Skeletal muscle satellite cell (primary cell): ENCODE data around the gene AP1S2.

ENCODE experiments used
- H3K27me3 ChIP-seq: 2 replicates; pipeline ENCODE4 v1.7.0; 2013; ENCODE audit warnings: low read length; ENCODE audit not compliant: control insufficient read depth, insufficient read depth
- H3K36me3 ChIP-seq: 2 replicates; pipeline ENCODE4 v1.7.0; 2013; ENCODE audit warnings: mild to moderate bottlenecking, control low read depth, low read length; ENCODE audit not compliant: insufficient read depth
- H3K4me1 ChIP-seq: 2 replicates; pipeline ENCODE4 v1.7.0; 2013; ENCODE audit warnings: low read length; ENCODE audit not compliant: control insufficient read depth, insufficient read depth
- H3K4me2 ChIP-seq: 2 replicates; pipeline ENCODE4 v1.7.0; 2013; ENCODE audit warnings: mild to moderate bottlenecking, low read length
- H3K4me3 ChIP-seq: 2 replicates; pipeline ENCODE4 v1.7.0; 2013; ENCODE audit warnings: low read length
- H3K9ac ChIP-seq: 2 replicates; pipeline ENCODE4 v1.7.0; 2013; ENCODE audit warnings: mild to moderate bottlenecking, low read depth, low read length, moderate library complexity
- H3K9me3 ChIP-seq: replicated peaks from 2 replicates; pipeline ENCODE4 v1.7.0; 2013; ENCODE audit warnings: mild to moderate bottlenecking, control low read depth, low read length

AP1S2 gene

GRCh38 chrX:15825936-15826335, 28.7 kb downstream of the AP1S2 start:
- Histone ChIP-seq H3K27me3 (no peaks in the 10 kb centered on the region), H3K4me1 (no peaks in the 10 kb centered on the region), H3K4me2 (no peak overlapping the region), H3K9ac (no peak overlapping the region), H3K36me3 (peaks cover 7% of the 10 kb centered on the region), H3K9me3 (no peaks in the 10 kb centered on the region), H3K4me3 (no peak overlapping the region)

- Histone ChIP-seq H3K4me3 (no peak overlapping the region), H3K4me1 (no peaks in the 10 kb centered on the region), H3K27me3 (no peaks in the 10 kb centered on the region), H3K9me3 (no peaks in the 10 kb centered on the region), H3K36me3 (peaks cover 16% of the 10 kb centered on the region), H3K9ac (no peak overlapping the region), H3K4me2 (no peak overlapping the region)
Measured at GRCh38 chrX:15822922-15823321, 31.7 kb downstream of the AP1S2 start.

GRCh38 chrX:15820106-15821073, 34.2 kb downstream of the AP1S2 start:
- no peaks in the 10 kb centered on the region for H3K27me3 ChIP-seq
- H3K4me2 ChIP-seq: no peak overlapping the region
- H3K4me3 ChIP-seq: no peak overlapping the region
- no peak overlapping the region for H3K9ac ChIP-seq
- no peaks in the 10 kb centered on the region for H3K9me3 ChIP-seq
- peaks cover 41% of the 10 kb centered on the region for H3K36me3 ChIP-seq
- H3K4me1 ChIP-seq: no peaks in the 10 kb centered on the region

- Histone ChIP-seq H3K4me1 (no peaks in the 10 kb centered on the region), H3K36me3 (peaks cover 42% of the 10 kb centered on the region), H3K9ac (no peak overlapping the region), H3K4me3 (no peak overlapping the region), H3K4me2 (no peak overlapping the region), H3K9me3 (no peaks in the 10 kb centered on the region), H3K27me3 (no peaks in the 10 kb centered on the region)
Measured at GRCh38 chrX:15816886-15817285, 37.7 kb downstream of the AP1S2 start.

- Histone ChIP-seq H3K4me1 (no peaks in the 10 kb centered on the region), H3K36me3 (peaks cover 42% of the 10 kb centered on the region), H3K4me2 (no peak overlapping the region), H3K9ac (no peak overlapping the region), H3K27me3 (no peaks in the 10 kb centered on the region), H3K4me3 (no peak overlapping the region), H3K9me3 (no peaks in the 10 kb centered on the region)
Measured at GRCh38 chrX:15816438-15816809, 38.2 kb downstream of the AP1S2 start.

- H3K36me3 ChIP-seq: peaks cover 45% of the 10 kb centered on the region
- H3K9ac ChIP-seq: no peak overlapping the region
- H3K4me3 ChIP-seq: no peak overlapping the region
- H3K27me3 ChIP-seq: no peaks in the 10 kb centered on the region
- no peaks in the 10 kb centered on the region for H3K4me1 ChIP-seq
- H3K4me2 ChIP-seq: no peak overlapping the region
- H3K9me3 ChIP-seq: no peaks in the 10 kb centered on the region
Measured at GRCh38 chrX:15815779-15816437, 38.7 kb downstream of the AP1S2 start.

- H3K4me3 ChIP-seq: no peak overlapping the region
- H3K9ac ChIP-seq: no peak overlapping the region
- no peak overlapping the region for H3K4me2 ChIP-seq
- H3K4me1 ChIP-seq: no peaks in the 10 kb centered on the region
- H3K27me3 ChIP-seq: no peaks in the 10 kb centered on the region
- H3K9me3 ChIP-seq: no peaks in the 10 kb centered on the region
- peaks cover 52% of the 10 kb centered on the region for H3K36me3 ChIP-seq
Measured at GRCh38 chrX:15814771-15815365, 39.7 kb downstream of the AP1S2 start.

GRCh38 chrX:15813416-15813815, 41.2 kb downstream of the AP1S2 start:
- Histone ChIP-seq H3K4me2 (no peak overlapping the region), H3K4me3 (no peak overlapping the region), H3K36me3 (peaks cover 56% of the 10 kb centered on the region), H3K27me3 (no peaks in the 10 kb centered on the region), H3K4me1 (no peaks in the 10 kb centered on the region), H3K9ac (no peak overlapping the region), H3K9me3 (no peaks in the 10 kb centered on the region)

GRCh38 chrX:15812192-15812938, 42.2 kb downstream of the AP1S2 start:
- H3K4me1 ChIP-seq: no peaks in the 10 kb centered on the region
- H3K4me2 ChIP-seq: no peak overlapping the region
- H3K4me3 ChIP-seq: no peak overlapping the region
- H3K36me3 ChIP-seq: peaks cover 51% of the 10 kb centered on the region
- no peaks in the 10 kb centered on the region for H3K9me3 ChIP-seq
- H3K9ac ChIP-seq: no peak overlapping the region
- no peaks in the 10 kb centered on the region for H3K27me3 ChIP-seq

- no peak overlapping the region for H3K4me3 ChIP-seq
- no peaks in the 10 kb centered on the region for H3K4me1 ChIP-seq
- no peak overlapping the region for H3K9ac ChIP-seq
- no peak overlapping the region for H3K4me2 ChIP-seq
- no peaks in the 10 kb centered on the region for H3K27me3 ChIP-seq
- no peaks in the 10 kb centered on the region for H3K9me3 ChIP-seq
- peaks cover 44% of the 10 kb centered on the region for H3K36me3 ChIP-seq
Measured at GRCh38 chrX:15808254-15808653, 46.4 kb downstream of the AP1S2 start.

GRCh38 chrX:15804563-15804962, 50.0 kb downstream of the AP1S2 start:
- Histone ChIP-seq H3K4me3 (no peak overlapping the region), H3K4me1 (no peaks in the 10 kb centered on the region), H3K36me3 (peaks cover 38% of the 10 kb centered on the region), H3K27me3 (no peaks in the 10 kb centered on the region), H3K4me2 (no peak overlapping the region), H3K9me3 (no peaks in the 10 kb centered on the region), H3K9ac (no peak overlapping the region)
